Measurements from ENCODE around the gene BLOC1S2. TPM values are rescaled to one million over a fixed set of nuclear protein-coding genes. Genes with fewer than 3 reads are reported as not detected.

Gene BLOC1S2
- total RNA-seq, 2 donors from 2014 or later, result 4.3 to 16.1 TPM

- Histone ChIP-seq H3K36me3 (replicated peaks in 1 of 2; ENCODE audit: insufficient read depth in 1 of 2, low read depth in 2 of 2) (no peaks in the 10 kb centered on the region), H3K27me3 (no peaks in the 10 kb centered on the region), H3K9me3 (no peaks in the 10 kb centered on the region), H3K4me3 (no peak overlapping the region), H3K4me1 (peaks cover 19% of the 10 kb centered on the region), H3K27ac (no peak overlapping the region)
- ATAC-seq (no peak), DNase-seq (no peak)
- no peak for TF ChIP-seq CTCF (IDR thresholded peaks at IDR 0.05)
- no peak for TF ChIP-seq POLR2A (IDR thresholded peaks at IDR 0.05)
- intact Hi-C loops (cut with DNase I), result no loop called here
- WGBS, 2 donors, result 87 to 93% methylated on average over 15 of the region's 15 CpGs
Observed at GRCh38 chr10:100265821-100266485, 20.5 kb downstream of the BLOC1S2 start.

GRCh38 chr10:100254191-100254590, 32.3 kb downstream of the BLOC1S2 start:
- ATAC-seq, result no peak
- Histone ChIP-seq H3K4me1 (no peaks in the 10 kb centered on the region), H3K27me3 (no peaks in the 10 kb centered on the region), H3K4me3 (no peak overlapping the region), H3K9me3 (no peaks in the 10 kb centered on the region), H3K27ac (no peak overlapping the region), H3K36me3 (replicated peaks in 1 of 2; ENCODE audit: insufficient read depth in 1 of 2, low read depth in 2 of 2) (peaks cover 4 to 19% of the 10 kb centered on the region in 2 donors)
- no peak for TF ChIP-seq POLR2A (IDR thresholded peaks at IDR 0.05)
- DNase-seq, result no peak
- WGBS, 2 donors, result 94 to 96% methylated on average over 3 of the region's 3 CpGs
- intact Hi-C loops (cut with DNase I), result no loop called here

- intact Hi-C loops (cut with DNase I), result no loop called here
- Histone ChIP-seq H3K27me3 (no peaks in the 10 kb centered on the region), H3K4me1 (no peaks in the 10 kb centered on the region), H3K4me3 (no peak overlapping the region), H3K9me3 (no peaks in the 10 kb centered on the region), H3K36me3 (replicated peaks in 1 of 2; ENCODE audit: insufficient read depth in 1 of 2, low read depth in 2 of 2) (peaks cover 4 to 21% of the 10 kb centered on the region in 2 donors), H3K27ac (no peak overlapping the region)
- no peak for TF ChIP-seq POLR2A (IDR thresholded peaks at IDR 0.05)
- TF ChIP-seq CTCF (IDR thresholded peaks at IDR 0.05), result no peak
- ATAC-seq (no peak), DNase-seq (no peak)
- WGBS, 2 donors, result 89 to 91% methylated on average over 5 of the region's 5 CpGs
Observed at GRCh38 chr10:100253041-100253440, 33.4 kb downstream of the BLOC1S2 start.

- Histone ChIP-seq H3K27ac (no peak overlapping the region), H3K4me1 (no peaks in the 10 kb centered on the region), H3K27me3 (no peaks in the 10 kb centered on the region), H3K9me3 (no peaks in the 10 kb centered on the region), H3K36me3 (replicated peaks in 1 of 2; ENCODE audit: insufficient read depth in 1 of 2, low read depth in 2 of 2) (peaks cover 0 to 28% of the 10 kb centered on the region in 2 donors), H3K4me3 (no peak overlapping the region)
- no peak for ATAC-seq
- 94 to 95% methylated on average over 7 of the region's 7 CpGs for WGBS, 2 donors
- intact Hi-C loops (cut with DNase I), result no loop called here
- no peak for TF ChIP-seq POLR2A (IDR thresholded peaks at IDR 0.05)
- no peak for TF ChIP-seq CTCF (IDR thresholded peaks at IDR 0.05)
- no peak for DNase-seq
Observed at GRCh38 chr10:100248820-100249219, 37.7 kb downstream of the BLOC1S2 start.

- Histone ChIP-seq H3K36me3 (replicated peaks in 1 of 2; ENCODE audit: insufficient read depth in 1 of 2, low read depth in 2 of 2) (peaks cover 0 to 29% of the 10 kb centered on the region in 2 donors), H3K27me3 (no peaks in the 10 kb centered on the region), H3K4me1 (no peaks in the 10 kb centered on the region), H3K4me3 (no peak overlapping the region), H3K9me3 (no peaks in the 10 kb centered on the region), H3K27ac (no peak overlapping the region)
- WGBS, 2 donors, result 82 to 85% methylated on average over 5 of the region's 5 CpGs
- intact Hi-C loops (cut with DNase I), result no loop called here
- no peak for TF ChIP-seq POLR2A (IDR thresholded peaks at IDR 0.05)
- TF ChIP-seq CTCF (IDR thresholded peaks at IDR 0.05), result no peak
- no peak for DNase-seq
- ATAC-seq, result no peak
Observed at GRCh38 chr10:100245484-100246220, 40.8 kb downstream of the BLOC1S2 start.
